Measurements from ENCODE around the gene SLC4A7. TPM values are rescaled to one million over a fixed set of nuclear protein-coding genes. Genes with fewer than 3 reads are reported as not detected.
A peak's percentile ranks its signal among the peaks of the same experiment; 100 is the strongest.
"Not testable (repeated sequence)": the region's sequence is repeated elsewhere in the genome, so short reads cannot be mapped to it uniquely, and the experiment has no call there.

Gene SLC4A7
- total and polyA plus RNA-seq, 4 donors = 5.4 to 62.8 (median 37.5) TPM

- ATAC-seq (ENCODE audit: low FRiP score) = no peak
- intact Hi-C loops (cut with DNase I) = no loop called here
- Histone ChIP-seq H3K4me1 (ENCODE audit: control insufficient read depth in 1 of 2, insufficient read depth in 2 of 2, low read length in 2 of 2) (no peaks in the 10 kb centered on the region), H3K27ac (ENCODE audit: low read depth in 1 of 2, low read length in 2 of 2) (no peak overlapping the region), H3K9me3 (ENCODE audit: control insufficient read depth, low read length) (no peaks in the 10 kb centered on the region), H3K27me3 (ENCODE audit: control insufficient read depth in 1 of 2, insufficient read depth in 2 of 2, low read length in 1 of 2) (no peaks in the 10 kb centered on the region), H3K36me3 (ENCODE audit: control insufficient read depth in 1 of 2, insufficient read depth in 2 of 2, low read length in 1 of 2) (no peaks in the 10 kb centered on the region), H3K4me3 (ENCODE audit: low read length in 2 of 2) (no peak overlapping the region)
- 91 to 96% methylated on average over 1 of the region's 1 CpG for WGBS, 2 donors
- no peak for DNase-seq
Measured at GRCh38 chr3:27342267-27342666, 141.9 kb downstream of the SLC4A7 start.

GRCh38 chr3:27340534-27340933 lies 143.7 kb downstream of the SLC4A7 start:
- WGBS, 2 donors = 78 to 93% methylated on average over 1 of the region's 1 CpG

GRCh38 chr3:27335571-27335970 lies 148.6 kb downstream of the SLC4A7 start:
- no peak for DNase-seq
- H3K27me3 ChIP-seq (ENCODE audit: control insufficient read depth in 1 of 2, insufficient read depth in 2 of 2, low read length in 1 of 2) = no peaks in the 10 kb centered on the region
- H3K9me3 ChIP-seq (ENCODE audit: control insufficient read depth, low read length) = no peaks in the 10 kb centered on the region
- ATAC-seq (ENCODE audit: low FRiP score) = no peak
- no peak overlapping the region for H3K27ac ChIP-seq (ENCODE audit: low read depth in 1 of 2, low read length in 2 of 2)
- no peaks in the 10 kb centered on the region for H3K4me1 ChIP-seq (ENCODE audit: control insufficient read depth in 1 of 2, insufficient read depth in 2 of 2, low read length in 2 of 2)
- 91 to 94% methylated on average over 1 of the region's 1 CpG for WGBS, 2 donors
- intact Hi-C loops (cut with DNase I) = no loop called here
- no peaks in the 10 kb centered on the region for H3K36me3 ChIP-seq (ENCODE audit: control insufficient read depth in 1 of 2, insufficient read depth in 2 of 2, low read length in 1 of 2)
- H3K4me3 ChIP-seq (ENCODE audit: low read length in 2 of 2) = no peak overlapping the region

More at GRCh38 chr3:27340534-27340933, 143.7 kb downstream of the SLC4A7 start:
- Histone ChIP-seq H3K36me3 (ENCODE audit: control insufficient read depth in 1 of 2, insufficient read depth in 2 of 2, low read length in 1 of 2) (no peaks in the 10 kb centered on the region), H3K27ac (ENCODE audit: low read depth in 1 of 2, low read length in 2 of 2) (no peak overlapping the region), H3K4me1 (ENCODE audit: control insufficient read depth in 1 of 2, insufficient read depth in 2 of 2, low read length in 2 of 2) (no peaks in the 10 kb centered on the region), H3K27me3 (ENCODE audit: control insufficient read depth in 1 of 2, insufficient read depth in 2 of 2, low read length in 1 of 2) (no peaks in the 10 kb centered on the region), H3K4me3 (ENCODE audit: low read length in 2 of 2) (no peak overlapping the region), H3K9me3 (ENCODE audit: control insufficient read depth, low read length) (no peaks in the 10 kb centered on the region)
- DNase-seq (no peak), ATAC-seq (ENCODE audit: low FRiP score) (no peak)
- intact Hi-C loops (cut with DNase I) = no loop called here

- no peaks in the 10 kb centered on the region for H3K36me3 ChIP-seq (ENCODE audit: control insufficient read depth in 1 of 2, insufficient read depth in 2 of 2, low read length in 1 of 2)
- ATAC-seq (ENCODE audit: low FRiP score) (peak; percentile 29), DNase-seq (no peak)
- no peaks in the 10 kb centered on the region for H3K27me3 ChIP-seq (ENCODE audit: control insufficient read depth in 1 of 2, insufficient read depth in 2 of 2, low read length in 1 of 2)
- intact Hi-C loops (cut with DNase I) = no loop called here
- no peaks in the 10 kb centered on the region for H3K4me1 ChIP-seq (ENCODE audit: control insufficient read depth in 1 of 2, insufficient read depth in 2 of 2, low read length in 2 of 2)
- H3K4me3 ChIP-seq (ENCODE audit: low read length in 2 of 2) = no peak overlapping the region
- H3K9me3 ChIP-seq (ENCODE audit: control insufficient read depth, low read length) = no peaks in the 10 kb centered on the region
- no peak overlapping the region for H3K27ac ChIP-seq (ENCODE audit: low read depth in 1 of 2, low read length in 2 of 2)
Measured at GRCh38 chr3:27333843-27334242, 150.3 kb downstream of the SLC4A7 start.

- H3K36me3 ChIP-seq (ENCODE audit: control insufficient read depth in 1 of 2, insufficient read depth in 2 of 2, low read length in 1 of 2); H3K4me3 ChIP-seq (ENCODE audit: low read length in 2 of 2); DNase-seq; intact Hi-C loops (cut with DNase I); ATAC-seq (ENCODE audit: low FRiP score); H3K27me3 ChIP-seq (ENCODE audit: control insufficient read depth in 1 of 2, insufficient read depth in 2 of 2, low read length in 1 of 2); H3K27ac ChIP-seq (ENCODE audit: low read depth in 1 of 2, low read length in 2 of 2); H3K9me3 ChIP-seq (ENCODE audit: control insufficient read depth, low read length); H3K4me1 ChIP-seq (ENCODE audit: control insufficient read depth in 1 of 2, insufficient read depth in 2 of 2, low read length in 2 of 2): not testable (repeated sequence)
- 97 to 99% methylated on average over 4 of the region's 4 CpGs for WGBS, 2 donors
Measured at GRCh38 chr3:27328982-27329762, 155.0 kb downstream of the SLC4A7 start.

- WGBS, 2 donors = 49 to 50% methylated on average over 8 of the region's 8 CpGs
- no peak for DNase-seq
- intact Hi-C loops (cut with DNase I) = no loop called here
- H3K4me3 ChIP-seq (ENCODE audit: low read length in 2 of 2) = no peak overlapping the region
- H3K27ac ChIP-seq (ENCODE audit: low read depth in 1 of 2, low read length in 2 of 2) = peak overlapping the region in 1 of 2 donors; percentile 25
- no peaks in the 10 kb centered on the region for H3K36me3 ChIP-seq (ENCODE audit: control insufficient read depth in 1 of 2, insufficient read depth in 2 of 2, low read length in 1 of 2)
- peaks cover 0 to 3% of the 10 kb centered on the region in 2 donors for H3K4me1 ChIP-seq (ENCODE audit: control insufficient read depth in 1 of 2, insufficient read depth in 2 of 2, low read length in 2 of 2)
- no peaks in the 10 kb centered on the region for H3K27me3 ChIP-seq (ENCODE audit: control insufficient read depth in 1 of 2, insufficient read depth in 2 of 2, low read length in 1 of 2)
- no peaks in the 10 kb centered on the region for H3K9me3 ChIP-seq (ENCODE audit: control insufficient read depth, low read length)
- peak; percentile 49 for ATAC-seq (ENCODE audit: low FRiP score)
Measured at GRCh38 chr3:27326629-27327545, 157.3 kb downstream of the SLC4A7 start.

GRCh38 chr3:27326202-27326601 lies 158.0 kb downstream of the SLC4A7 start:
- DNase-seq (no peak), ATAC-seq (ENCODE audit: low FRiP score) (no peak)
- no peak overlapping the region for H3K4me3 ChIP-seq (ENCODE audit: low read length in 2 of 2)
- no peaks in the 10 kb centered on the region for H3K27me3 ChIP-seq (ENCODE audit: control insufficient read depth in 1 of 2, insufficient read depth in 2 of 2, low read length in 1 of 2)
- no peak overlapping the region for H3K27ac ChIP-seq (ENCODE audit: low read depth in 1 of 2, low read length in 2 of 2)
- no peaks in the 10 kb centered on the region for H3K9me3 ChIP-seq (ENCODE audit: control insufficient read depth, low read length)
- intact Hi-C loops (cut with DNase I) = no loop called here
- peaks cover 0 to 3% of the 10 kb centered on the region in 2 donors for H3K4me1 ChIP-seq (ENCODE audit: control insufficient read depth in 1 of 2, insufficient read depth in 2 of 2, low read length in 2 of 2)
- no peaks in the 10 kb centered on the region for H3K36me3 ChIP-seq (ENCODE audit: control insufficient read depth in 1 of 2, insufficient read depth in 2 of 2, low read length in 1 of 2)
- 91 to 92% methylated on average over 1 of the region's 1 CpG for WGBS, 2 donors

- ATAC-seq (ENCODE audit: low FRiP score) = no peak
- Histone ChIP-seq H3K27me3 (ENCODE audit: control insufficient read depth in 1 of 2, insufficient read depth in 2 of 2, low read length in 1 of 2) (no peaks in the 10 kb centered on the region), H3K4me3 (ENCODE audit: low read length in 2 of 2) (no peak overlapping the region), H3K36me3 (ENCODE audit: control insufficient read depth in 1 of 2, insufficient read depth in 2 of 2, low read length in 1 of 2) (no peaks in the 10 kb centered on the region), H3K9me3 (ENCODE audit: control insufficient read depth, low read length) (no peaks in the 10 kb centered on the region), H3K4me1 (ENCODE audit: control insufficient read depth in 1 of 2, insufficient read depth in 2 of 2, low read length in 2 of 2) (peaks cover 0 to 3% of the 10 kb centered on the region in 2 donors), H3K27ac (ENCODE audit: low read depth in 1 of 2, low read length in 2 of 2) (no peak overlapping the region)
- no peak for DNase-seq
- intact Hi-C loops (cut with DNase I) = no loop called here
- 94 to 97% methylated on average over 1 of the region's 1 CpG for WGBS, 2 donors
Measured at GRCh38 chr3:27325419-27325818, 158.8 kb downstream of the SLC4A7 start.

Measured in aorta (tissue), 5 donors.